Subcutaneous abdominal adipose tissue (tissue), 5 donors: ENCODE measurements around the gene CBFA2T2.

ENCODE experiments used
- H3K27ac ChIP-seq: one replicate; pipeline ENCODE4 v1.7.0; 2013; ENCODE audit warnings: low read depth, mild to moderate bottlenecking, inconsistent platforms, low read length, moderate library complexity
- H3K27me3 ChIP-seq, 5 donors: one replicate each; pipeline ENCODE4 v1.7.0; 2013; ENCODE audit warnings: low read length in 5 of 5, inconsistent platforms in 1 of 5; ENCODE audit not compliant: control insufficient read depth in 5 of 5, insufficient read depth in 4 of 5
- H3K36me3 ChIP-seq, 5 donors: one replicate each; pipeline ENCODE4 v1.7.0; 2013; ENCODE audit warnings: low read length in 5 of 5; ENCODE audit not compliant: control insufficient read depth in 5 of 5, insufficient read depth in 5 of 5
- H3K4me1 ChIP-seq, 5 donors: one replicate each; pipeline ENCODE4 v1.7.0; 2013; ENCODE audit warnings: low read length in 5 of 5, mild to moderate bottlenecking in 3 of 5, moderate library complexity in 1 of 5; ENCODE audit not compliant: control insufficient read depth in 5 of 5, insufficient read depth in 5 of 5
- H3K4me3 ChIP-seq, 5 donors: one replicate each; pipeline ENCODE4 v1.7.0; 2013; ENCODE audit warnings: low read length in 5 of 5, low read depth in 1 of 5
- H3K9ac ChIP-seq, 5 donors: one replicate each; pipeline ENCODE4 v1.7.0; 2013; ENCODE audit warnings: low read length in 5 of 5, mild to moderate bottlenecking in 4 of 5, moderate library complexity in 3 of 5
- H3K9me3 ChIP-seq, 5 donors: one replicate each; pipeline ENCODE4 v1.7.0; 2013; ENCODE audit warnings: low read length in 5 of 5; ENCODE audit not compliant: control insufficient read depth in 5 of 5
- donor health status: healthy.
- donor health status: healthy.
- donor health status: healthy.
- donor health status: healthy.
- donor health status: healthy.

CBFA2T2 gene

DNA sequence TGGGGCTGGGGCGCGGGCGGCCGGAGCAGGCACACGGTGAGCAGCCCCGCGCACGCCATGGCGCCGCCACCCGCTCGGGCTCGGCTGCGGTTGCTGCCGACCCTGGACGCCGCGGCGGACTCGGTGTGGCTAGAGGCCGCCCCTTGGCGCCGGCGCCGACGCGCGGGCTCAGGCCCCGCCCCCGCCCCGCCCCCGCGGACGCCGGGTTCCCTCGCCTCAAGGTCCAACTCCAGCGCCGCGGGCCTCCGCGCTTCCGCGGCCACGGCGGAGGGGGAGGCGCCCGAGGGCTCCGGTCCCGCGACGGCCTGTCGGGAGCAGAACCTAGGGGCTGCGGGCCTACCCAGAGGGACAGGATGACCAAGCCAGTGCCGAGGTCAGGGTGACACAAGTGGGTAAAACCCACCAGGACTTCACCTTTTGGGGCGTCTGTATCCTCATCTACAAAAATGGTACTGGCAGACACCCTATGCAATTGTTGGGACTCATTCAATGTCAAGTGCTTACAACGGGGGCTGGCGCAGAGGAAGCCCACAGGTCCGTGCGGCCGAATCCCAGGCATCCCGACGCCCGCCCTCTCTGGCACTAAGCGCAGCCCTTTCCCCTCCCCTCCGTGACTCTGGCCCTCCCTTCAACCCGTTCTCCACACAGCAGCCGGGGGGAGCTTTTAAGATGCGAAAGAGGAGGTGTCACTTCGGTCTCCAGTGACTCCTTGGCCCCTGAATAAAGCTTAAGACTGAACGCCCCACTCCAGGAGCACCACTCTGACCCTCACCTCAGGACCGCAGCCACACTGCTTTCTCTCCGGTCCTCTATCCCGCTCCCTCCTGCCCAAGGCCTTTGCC, 184.6 kb downstream of the CBFA2T2 start, which contains the start of gene NECAB3:
NECAB3 (minus strand) TSS at position 135 of the 842 bp plus-strand sequence; CDS start at position 59, 76 bp downstream.
- peak within 1 kb of the TSS; percentile 62 to 77 (median 75) for H3K4me3 ChIP-seq
- peak within 1 kb of the TSS; percentile 87 for H3K27ac ChIP-seq
- H3K27me3 ChIP-seq: no peaks in the 10 kb centered on the region
- no peaks in the 10 kb centered on the region for H3K9me3 ChIP-seq
- H3K9ac ChIP-seq: peak within 1 kb of the TSS; percentile 57 to 87 (median 76)
- H3K4me1 ChIP-seq: peaks cover 16 to 66% (median 62%) of the 10 kb centered on the region in 5 donors
- H3K36me3 ChIP-seq: peaks cover 0 to 21% (median 8%) of the 10 kb centered on the region in 5 donors

GRCh38 chr20:33675136-33675959, 185.5 kb downstream of the CBFA2T2 start:
- Histone ChIP-seq H3K4me3 (peak overlapping the region; percentile 62 to 75 (median 71)), H3K4me1 (peaks cover 16 to 70% (median 62%) of the 10 kb centered on the region in 5 donors), H3K9me3 (no peaks in the 10 kb centered on the region), H3K9ac (peak overlapping the region; percentile 40 to 87 (median 71)), H3K27me3 (no peaks in the 10 kb centered on the region), H3K36me3 (peaks cover 0 to 16% (median 4%) of the 10 kb centered on the region in 5 donors), H3K27ac (peak overlapping the region; percentile 87)

GRCh38 chr20:33676121-33676520, 186.2 kb downstream of the CBFA2T2 start:
- Histone ChIP-seq H3K36me3 (peaks cover 0 to 8% (median 0%) of the 10 kb centered on the region in 5 donors), H3K9ac (peak overlapping the region in 3 of 5 donors; percentile 20 to 73 (median 53)), H3K4me1 (peaks cover 16 to 78% (median 67%) of the 10 kb centered on the region in 5 donors), H3K27ac (peak overlapping the region; percentile 87), H3K27me3 (no peaks in the 10 kb centered on the region), H3K4me3 (peak overlapping the region in 1 of 5 donors; percentile 75), H3K9me3 (no peaks in the 10 kb centered on the region)

GRCh38 chr20:33676652-33677645, 187.1 kb downstream of the CBFA2T2 start:
- peaks cover 16 to 77% (median 66%) of the 10 kb centered on the region in 5 donors for H3K4me1 ChIP-seq
- peaks cover 0 to under 1% (median 0%) of the 10 kb centered on the region in 5 donors for H3K36me3 ChIP-seq
- H3K9me3 ChIP-seq: no peaks in the 10 kb centered on the region
- peak overlapping the region; percentile 87 for H3K27ac ChIP-seq
- H3K4me3 ChIP-seq: no peak overlapping the region
- peak overlapping the region in 1 of 5 donors; percentile 9 for H3K9ac ChIP-seq
- H3K27me3 ChIP-seq: no peaks in the 10 kb centered on the region

DNA sequence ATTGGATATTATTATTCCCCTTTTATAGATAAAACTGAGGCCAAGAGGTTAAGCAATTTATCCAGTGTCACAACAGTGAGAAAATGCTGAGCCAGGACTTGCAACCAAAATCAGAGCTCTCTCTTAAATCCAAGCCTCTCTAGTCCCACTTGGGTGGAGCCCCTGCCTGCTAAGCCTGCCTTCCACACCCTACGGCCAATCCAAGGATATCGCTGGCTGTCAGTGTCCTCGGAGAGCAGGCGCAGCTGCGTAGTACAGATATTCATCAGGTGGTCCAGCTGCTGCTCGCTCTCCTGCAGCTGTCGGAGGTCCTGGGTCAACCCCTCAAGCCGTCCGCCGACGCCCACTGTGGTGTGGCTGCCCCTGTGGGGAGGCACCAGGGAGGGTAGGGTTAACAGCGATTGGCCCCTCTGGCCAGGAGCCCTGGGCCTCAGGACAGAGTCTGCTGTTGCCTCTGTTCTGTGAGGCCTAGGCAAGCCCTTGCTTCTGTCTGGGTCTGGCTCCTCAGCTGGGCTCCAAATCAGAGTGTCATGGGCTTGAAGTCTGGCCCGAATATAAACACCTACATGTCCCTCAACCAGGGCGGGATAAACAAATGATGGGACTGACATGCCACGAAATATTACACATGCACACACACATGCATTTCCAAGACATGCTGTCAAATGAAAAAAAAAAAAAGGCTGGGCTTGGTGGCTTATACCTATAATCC, 188.3 kb downstream of the CBFA2T2 start:
- Histone ChIP-seq H3K9ac (peak overlapping the region in 1 of 5 donors; percentile 59), H3K4me1 (peaks cover 16 to 65% (median 54%) of the 10 kb centered on the region in 5 donors), H3K9me3 (no peaks in the 10 kb centered on the region), H3K36me3 (no peaks in the 10 kb centered on the region), H3K4me3 (peak overlapping the region in 3 of 5 donors; percentile 11 to 23 (median 19)), H3K27me3 (no peaks in the 10 kb centered on the region), H3K27ac (peak overlapping the region; percentile 16)

DNA sequence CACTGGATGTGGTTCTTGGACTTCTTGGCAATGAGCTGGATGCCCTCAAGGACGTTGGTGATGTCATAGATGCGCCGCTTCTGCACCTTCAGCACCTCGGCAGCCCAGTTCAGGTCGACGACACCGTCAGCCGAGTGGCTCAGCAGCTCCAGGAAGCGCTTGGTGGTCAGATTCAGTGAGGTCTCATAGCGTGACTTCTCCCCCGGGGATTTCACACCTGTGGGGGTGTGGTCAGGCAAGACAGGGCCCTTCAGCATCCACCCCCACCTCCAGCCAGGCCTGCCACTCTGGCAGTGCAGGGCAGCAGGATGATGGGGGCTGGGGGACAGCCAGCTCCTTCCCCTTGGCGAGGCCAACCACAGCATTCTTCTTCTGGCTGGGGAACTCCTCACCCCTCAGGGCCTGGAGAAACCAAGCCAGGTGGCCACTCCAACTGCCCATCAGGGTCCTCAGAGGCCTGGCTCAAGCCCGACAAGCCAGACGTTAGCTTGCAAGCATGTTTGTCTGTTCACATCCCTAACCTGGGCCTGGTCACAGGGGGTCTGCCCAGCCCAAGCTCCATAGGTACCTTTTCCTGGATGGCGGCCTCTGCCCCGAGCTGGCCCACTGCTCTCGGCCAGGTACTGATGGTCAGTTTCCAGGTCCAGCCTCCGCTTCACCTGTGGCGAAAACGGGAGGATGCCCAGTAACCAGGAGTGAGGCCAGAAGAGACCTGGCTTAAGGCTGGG, 190.0 kb downstream of the CBFA2T2 start:
- peaks cover 16 to 59% (median 50%) of the 10 kb centered on the region in 5 donors for H3K4me1 ChIP-seq
- no peak overlapping the region for H3K4me3 ChIP-seq
- H3K9me3 ChIP-seq: no peaks in the 10 kb centered on the region
- peak overlapping the region in 1 of 5 donors; percentile 37 for H3K9ac ChIP-seq
- no peaks in the 10 kb centered on the region for H3K36me3 ChIP-seq
- H3K27ac ChIP-seq: no peak overlapping the region
- H3K27me3 ChIP-seq: no peaks in the 10 kb centered on the region

DNA sequence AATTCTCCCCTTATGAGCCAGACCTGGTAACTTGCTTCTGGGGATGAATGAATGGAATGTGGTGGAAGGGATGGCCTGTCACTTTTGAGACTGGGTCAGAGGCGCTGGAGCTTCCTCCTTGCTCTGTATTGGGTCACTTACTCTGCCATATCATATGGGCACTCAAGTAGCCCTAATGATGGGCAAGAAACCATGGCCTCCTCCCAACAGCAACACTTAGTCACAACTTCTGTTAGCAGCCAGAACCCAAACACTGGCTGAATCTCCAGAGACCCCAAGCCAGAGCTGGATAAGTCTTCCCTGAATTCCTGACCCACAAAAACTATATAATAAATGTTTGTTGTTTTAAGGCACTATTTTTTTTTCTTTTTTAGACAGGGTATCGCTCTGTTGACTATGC, 190.8 kb downstream of the CBFA2T2 start:
- H3K27me3 ChIP-seq: no peaks in the 10 kb centered on the region
- H3K36me3 ChIP-seq: no peaks in the 10 kb centered on the region
- no peak overlapping the region for H3K9ac ChIP-seq
- H3K4me1 ChIP-seq: peaks cover 13 to 59% (median 49%) of the 10 kb centered on the region in 5 donors
- H3K4me3 ChIP-seq: no peak overlapping the region
- H3K9me3 ChIP-seq: no peaks in the 10 kb centered on the region
- no peak overlapping the region for H3K27ac ChIP-seq

GRCh38 chr20:33681288-33681687, 191.4 kb downstream of the CBFA2T2 start:
- Histone ChIP-seq H3K4me3 (no peak overlapping the region), H3K27me3 (no peaks in the 10 kb centered on the region), H3K4me1 (peaks cover 9 to 53% (median 45%) of the 10 kb centered on the region in 5 donors), H3K9me3 (no peaks in the 10 kb centered on the region), H3K36me3 (no peaks in the 10 kb centered on the region), H3K9ac (no peak overlapping the region), H3K27ac (no peak overlapping the region)
